Smooth muscle cell (in vitro differentiated cells): ENCODE results near the gene XCL2. TPM values are rescaled to one million over a fixed set of nuclear protein-coding genes. Genes with fewer than 3 reads are reported as not detected.
"Not testable (repeated sequence)": the region's sequence is repeated elsewhere in the genome, so short reads cannot be mapped to it uniquely, and the experiment has no call there.

Experiments used
- DNase-seq: peaks from one replicate; lab custom pipeline; 2025; ENCODE audit not compliant: unreplicated experiment; lab: John Stamatoyannopoulos, UW
- H2AFZ ChIP-seq: fragments of 200-600 bp; sonication (generic); 2 replicates; pipeline ENCODE4 v1.6.0; 2016; ENCODE audit warnings: antibody characterized with exemption, low read depth, mild to moderate bottlenecking
- H3F3A ChIP-seq: fragments of 200-600 bp; sonication (generic); 2 replicates; pipeline ENCODE4 v1.6.0; 2017; ENCODE audit warnings: antibody characterized with exemption, low read depth
- H3K27ac ChIP-seq: fragments of 200-600 bp; sonication (generic); 2 replicates; pipeline ENCODE4 v1.5.1; 2016; ENCODE audit warnings: low read depth, mild to moderate bottlenecking
- H3K27me3 ChIP-seq: fragments of 200-600 bp; sonication (generic); 2 replicates; pipeline ENCODE4 v1.6.1; 2016; ENCODE audit warnings: low read depth, mild to moderate bottlenecking
- H3K36me3 ChIP-seq: fragments of 200-600 bp; sonication (generic); 2 replicates; pipeline ENCODE4 v1.5.1; 2016; ENCODE audit warnings: low read depth
- H3K4me1 ChIP-seq: fragments of 200-600 bp; sonication (generic); 2 replicates; pipeline ENCODE4 v1.5.1; 2016; ENCODE audit warnings: low read depth
- H3K4me2 ChIP-seq: fragments of 200-600 bp; sonication (generic); 2 replicates; pipeline ENCODE4 v1.6.0; 2016; ENCODE audit warnings: mild to moderate bottlenecking
- H3K4me3 ChIP-seq: fragments of 200-600 bp; sonication (generic); 2 replicates; pipeline ENCODE4 v1.5.1; 2016; ENCODE audit warnings: mild to moderate bottlenecking
- H3K79me2 ChIP-seq: fragments of 200-600 bp; sonication (generic); 2 replicates; pipeline ENCODE4 v1.6.0; 2016; ENCODE audit warnings: low read depth, mild to moderate bottlenecking
- H3K9ac ChIP-seq: fragments of 200-600 bp; sonication (generic); 2 replicates; pipeline ENCODE4 v1.6.0; 2016; ENCODE audit warnings: low read depth
- H3K9me3 ChIP-seq: fragments of 200-600 bp; sonication (generic); replicated peaks from 2 replicates; pipeline ENCODE4 v1.5.1; 2016; ENCODE audit warnings: low read depth
- H4K20me1 ChIP-seq: fragments of 200-600 bp; sonication (generic); 2 replicates; pipeline ENCODE4 v1.6.0; 2016; ENCODE audit warnings: low read depth
- WGBS: methylation state at CpG from one replicate; pipeline ENCODE4 v1.1.7; 2016; ENCODE audit warnings: low lambda C conversion rate; 5-methylcytosine and 5-hydroxymethylcytosine counted together
- polyA plus RNA-seq: library from polyadenylated mRNA; unstranded; fragments of >200 nt; fragmentation: Nextera tagmentation; extraction: Ambion mirVana; gene quantifications from 2 replicates; pipeline ENCODE4 v1.2.1, GENCODE V29; 2016
- total RNA-seq: library from RNA; depleted of rRNA; stranded (reverse); fragments of >200 nt; gene quantifications from 2 replicates; pipeline ENCODE4 v1.2.3, GENCODE V29; 2014
- TF ChIP-seq, protein P1 (sequence below): fragments of 200-600 bp; sonication (generic); IDR thresholded peaks from 2 replicates; pipeline ENCODE4 v1.5.1; 2017; ENCODE audit warnings: borderline replicate concordance, mild to moderate bottlenecking, antibody characterized with exemption; ENCODE audit not compliant: insufficient read depth, poor library complexity, severe bottlenecking

The XCL2 gene
- total and polyA plus RNA-seq, 2 experiments from 2014 or later = not detected

DNA sequence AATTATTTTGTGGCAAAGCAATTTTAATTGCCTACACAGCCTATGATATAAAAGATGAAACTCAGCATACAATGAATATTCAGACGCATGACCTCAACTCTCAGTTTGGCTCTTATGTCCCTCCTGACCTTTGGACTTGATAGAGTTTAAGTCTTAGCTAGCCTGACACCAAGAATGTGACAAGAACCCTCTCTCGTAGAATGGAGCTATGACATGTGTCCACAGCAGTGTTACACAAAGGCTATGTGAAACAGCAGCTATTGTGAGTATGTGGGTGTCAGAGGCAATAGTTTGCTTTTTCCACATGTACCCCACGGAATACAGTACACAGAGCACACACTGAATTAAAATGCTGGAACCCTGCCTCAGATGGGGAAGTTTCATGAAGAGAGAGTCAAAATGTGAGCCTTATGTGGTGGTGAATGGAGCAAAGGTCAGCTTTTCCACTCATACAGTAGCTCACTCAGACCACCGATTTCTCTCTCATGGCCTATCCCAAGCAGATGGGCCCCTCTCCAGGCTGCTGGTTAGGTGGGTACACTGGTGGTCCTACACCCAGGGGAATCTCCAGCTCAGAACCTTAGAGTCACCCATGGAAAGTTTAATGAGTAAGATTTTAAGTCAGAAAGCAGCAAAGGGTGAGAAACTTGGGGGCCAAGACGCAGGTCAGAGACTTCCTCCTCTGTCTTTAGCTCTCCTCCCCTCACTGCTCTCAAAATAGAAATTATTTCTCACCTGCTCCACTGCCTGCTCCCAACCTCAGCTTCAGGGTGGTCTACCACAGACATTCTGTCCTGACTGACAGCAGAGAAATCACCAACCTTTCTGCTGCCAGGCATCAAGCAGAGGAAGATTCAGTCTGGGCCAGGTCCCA, 10.1 kb upstream of the XCL2 start:
- Histone ChIP-seq H3K4me3 (no peak overlapping the region), H3F3A (no peaks in the 10 kb centered on the region), H3K27ac (no peak overlapping the region), H3K9ac (no peak overlapping the region), H3K79me2 (no peaks in the 10 kb centered on the region), H3K27me3 (no peaks in the 10 kb centered on the region), H3K4me1 (no peaks in the 10 kb centered on the region), H4K20me1 (no peaks in the 10 kb centered on the region), H3K4me2 (no peak overlapping the region), H3K36me3 (no peaks in the 10 kb centered on the region), H2AFZ (no peak overlapping the region), H3K9me3 (no peaks in the 10 kb centered on the region)
- TF ChIP-seq, protein P1, sequence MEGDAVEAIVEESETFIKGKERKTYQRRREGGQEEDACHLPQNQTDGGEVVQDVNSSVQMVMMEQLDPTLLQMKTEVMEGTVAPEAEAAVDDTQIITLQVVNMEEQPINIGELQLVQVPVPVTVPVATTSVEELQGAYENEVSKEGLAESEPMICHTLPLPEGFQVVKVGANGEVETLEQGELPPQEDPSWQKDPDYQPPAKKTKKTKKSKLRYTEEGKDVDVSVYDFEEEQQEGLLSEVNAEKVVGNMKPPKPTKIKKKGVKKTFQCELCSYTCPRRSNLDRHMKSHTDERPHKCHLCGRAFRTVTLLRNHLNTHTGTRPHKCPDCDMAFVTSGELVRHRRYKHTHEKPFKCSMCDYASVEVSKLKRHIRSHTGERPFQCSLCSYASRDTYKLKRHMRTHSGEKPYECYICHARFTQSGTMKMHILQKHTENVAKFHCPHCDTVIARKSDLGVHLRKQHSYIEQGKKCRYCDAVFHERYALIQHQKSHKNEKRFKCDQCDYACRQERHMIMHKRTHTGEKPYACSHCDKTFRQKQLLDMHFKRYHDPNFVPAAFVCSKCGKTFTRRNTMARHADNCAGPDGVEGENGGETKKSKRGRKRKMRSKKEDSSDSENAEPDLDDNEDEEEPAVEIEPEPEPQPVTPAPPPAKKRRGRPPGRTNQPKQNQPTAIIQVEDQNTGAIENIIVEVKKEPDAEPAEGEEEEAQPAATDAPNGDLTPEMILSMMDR = no peak
- WGBS = 79% methylated on average over 5 of the region's 5 CpGs
- DNase-seq = no peak

DNA sequence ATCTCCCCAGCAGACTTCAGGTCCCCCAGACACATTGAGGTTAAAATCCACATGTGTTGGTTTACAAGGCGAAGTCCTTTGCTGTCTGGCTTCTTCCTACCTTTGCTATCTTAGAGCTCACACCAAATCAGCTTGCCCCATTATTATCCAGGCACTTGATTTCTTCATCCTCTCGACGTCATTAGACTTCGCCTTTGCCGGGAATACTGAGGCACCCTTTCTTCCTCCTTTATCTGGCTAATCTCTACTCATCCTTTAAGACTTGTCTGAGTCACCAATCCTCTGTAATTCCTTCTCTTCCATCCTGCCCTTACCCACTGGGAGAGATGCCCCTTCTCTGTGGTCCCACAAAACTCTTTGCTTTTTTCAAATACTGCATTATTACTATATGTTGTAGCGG, 9.2 kb upstream of the XCL2 start:
- Histone ChIP-seq H3K36me3 (no peaks in the 10 kb centered on the region), H3K27me3 (no peaks in the 10 kb centered on the region), H3K79me2 (no peaks in the 10 kb centered on the region), H3K27ac (no peak overlapping the region), H3K4me1 (no peaks in the 10 kb centered on the region), H3K4me3 (no peak overlapping the region), H4K20me1 (no peaks in the 10 kb centered on the region), H3K4me2 (no peak overlapping the region), H3K9ac (no peak overlapping the region), H3K9me3 (no peaks in the 10 kb centered on the region), H2AFZ (no peak overlapping the region), H3F3A (no peaks in the 10 kb centered on the region)
- WGBS = 67% methylated on average over 6 of the region's 6 CpGs
- DNase-seq = no peak
- TF ChIP-seq, protein P1 = no peak

DNA sequence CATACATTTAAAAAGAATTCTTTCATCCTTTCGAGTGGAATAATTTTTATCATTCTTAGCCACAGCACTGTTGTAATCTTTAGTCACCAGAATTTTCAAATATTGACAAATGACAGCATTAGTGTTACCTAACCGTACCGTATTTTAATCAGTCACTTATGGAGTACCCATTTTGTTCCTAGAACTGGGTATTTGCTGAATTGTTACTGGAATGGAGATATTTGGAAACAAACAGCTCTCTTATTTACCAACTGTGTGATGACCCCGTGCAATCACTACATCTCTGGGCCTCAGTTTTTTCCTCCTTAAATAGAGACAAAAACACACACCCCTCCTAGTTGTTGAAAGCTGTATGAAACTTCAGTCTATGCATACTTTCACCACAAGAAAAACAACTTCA, 7.9 kb upstream of the XCL2 start:
- no peak overlapping the region for H3K4me2 ChIP-seq
- 89% methylated on average over 4 of the region's 4 CpGs for WGBS
- no peaks in the 10 kb centered on the region for H3K4me1 ChIP-seq
- H3K9me3 ChIP-seq = no peaks in the 10 kb centered on the region
- TF ChIP-seq, protein P1 = no peak
- no peaks in the 10 kb centered on the region for H3F3A ChIP-seq
- H3K4me3 ChIP-seq = no peak overlapping the region
- H4K20me1 ChIP-seq = no peaks in the 10 kb centered on the region
- no peaks in the 10 kb centered on the region for H3K27me3 ChIP-seq
- H3K9ac ChIP-seq = no peak overlapping the region
- H2AFZ ChIP-seq = no peak overlapping the region
- H3K27ac ChIP-seq = no peak overlapping the region
- no peaks in the 10 kb centered on the region for H3K79me2 ChIP-seq
- DNase-seq = no peak
- no peaks in the 10 kb centered on the region for H3K36me3 ChIP-seq

DNA sequence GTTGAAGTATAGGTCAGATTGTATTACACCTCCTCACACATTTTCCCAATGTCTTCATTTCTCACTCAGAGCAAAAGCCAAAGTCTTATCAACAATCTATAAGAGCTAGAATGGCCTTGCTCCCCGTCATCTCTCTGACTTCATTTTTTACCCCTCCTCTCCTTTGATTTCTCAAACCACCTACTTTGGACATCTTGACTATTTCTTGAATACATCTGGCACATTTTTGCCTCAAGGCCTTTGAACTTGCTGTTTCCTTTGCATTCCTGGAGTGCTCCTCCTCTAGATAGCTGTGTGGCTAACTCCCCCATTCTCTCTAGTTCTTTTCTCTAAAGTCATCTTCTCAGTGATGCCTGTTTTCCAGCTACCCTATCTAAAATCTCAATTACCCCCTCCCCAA, 7.2 kb upstream of the XCL2 start:
- H3K4me3 ChIP-seq = no peak overlapping the region
- no peak overlapping the region for H3K4me2 ChIP-seq
- no peaks in the 10 kb centered on the region for H3K9me3 ChIP-seq
- TF ChIP-seq, protein P1 = no peak
- no peak for DNase-seq
- no peaks in the 10 kb centered on the region for H4K20me1 ChIP-seq
- H2AFZ ChIP-seq = no peak overlapping the region
- H3K27me3 ChIP-seq = no peaks in the 10 kb centered on the region
- no peak overlapping the region for H3K27ac ChIP-seq
- no peaks in the 10 kb centered on the region for H3K79me2 ChIP-seq
- H3K4me1 ChIP-seq = no peaks in the 10 kb centered on the region
- no peak overlapping the region for H3K9ac ChIP-seq
- 42% methylated on average over 1 of the region's 1 CpG for WGBS
- no peaks in the 10 kb centered on the region for H3F3A ChIP-seq
- no peaks in the 10 kb centered on the region for H3K36me3 ChIP-seq

DNA sequence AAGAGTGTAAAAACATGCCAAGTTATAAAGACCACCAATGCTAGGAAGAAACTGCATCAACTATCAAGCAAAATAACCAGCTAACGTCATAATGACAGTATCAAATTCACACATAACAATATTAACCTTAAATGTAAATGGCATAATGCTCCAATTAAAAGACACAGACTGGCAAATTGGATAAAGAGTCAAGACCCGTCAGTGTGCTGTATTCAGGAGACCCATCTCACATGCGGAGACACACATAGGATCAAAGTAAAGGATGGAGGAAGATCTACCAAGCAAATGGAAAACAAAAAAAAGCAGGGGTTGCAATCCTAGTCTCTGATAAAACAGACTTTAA, 2.7 kb upstream of the XCL2 start:
- H3K27ac ChIP-seq, H3K79me2 ChIP-seq, H3F3A ChIP-seq, H3K36me3 ChIP-seq, H2AFZ ChIP-seq, H3K27me3 ChIP-seq, H3K4me2 ChIP-seq, H3K4me1 ChIP-seq, H3K9me3 ChIP-seq, H4K20me1 ChIP-seq, DNase-seq, H3K4me3 ChIP-seq, H3K9ac ChIP-seq: not testable (repeated sequence)
- WGBS = 61% methylated on average over 3 of the region's 3 CpGs
